ENCODE results near the gene ANKH.

DNA sequence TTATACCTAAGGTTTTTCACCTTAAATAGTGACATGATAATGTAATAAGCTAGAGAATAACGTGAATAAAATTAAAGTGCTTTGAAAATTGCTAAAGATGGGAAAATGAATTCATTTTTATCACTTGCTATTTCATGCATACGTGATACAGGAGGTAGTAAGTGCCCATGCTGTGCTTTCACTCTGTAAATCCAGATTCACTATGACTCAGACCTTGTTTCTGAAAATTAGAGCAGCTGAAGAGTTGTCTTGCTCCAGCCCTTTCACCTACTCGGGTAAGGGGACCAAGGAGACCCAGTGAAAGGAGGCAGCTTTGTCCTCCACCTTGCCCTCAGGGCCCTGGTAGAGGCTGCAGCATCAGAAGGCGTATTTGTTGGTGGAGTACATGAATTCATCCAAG, 87.9 kb downstream of the ANKH start:
- TF ChIP-seq, protein P1, sequence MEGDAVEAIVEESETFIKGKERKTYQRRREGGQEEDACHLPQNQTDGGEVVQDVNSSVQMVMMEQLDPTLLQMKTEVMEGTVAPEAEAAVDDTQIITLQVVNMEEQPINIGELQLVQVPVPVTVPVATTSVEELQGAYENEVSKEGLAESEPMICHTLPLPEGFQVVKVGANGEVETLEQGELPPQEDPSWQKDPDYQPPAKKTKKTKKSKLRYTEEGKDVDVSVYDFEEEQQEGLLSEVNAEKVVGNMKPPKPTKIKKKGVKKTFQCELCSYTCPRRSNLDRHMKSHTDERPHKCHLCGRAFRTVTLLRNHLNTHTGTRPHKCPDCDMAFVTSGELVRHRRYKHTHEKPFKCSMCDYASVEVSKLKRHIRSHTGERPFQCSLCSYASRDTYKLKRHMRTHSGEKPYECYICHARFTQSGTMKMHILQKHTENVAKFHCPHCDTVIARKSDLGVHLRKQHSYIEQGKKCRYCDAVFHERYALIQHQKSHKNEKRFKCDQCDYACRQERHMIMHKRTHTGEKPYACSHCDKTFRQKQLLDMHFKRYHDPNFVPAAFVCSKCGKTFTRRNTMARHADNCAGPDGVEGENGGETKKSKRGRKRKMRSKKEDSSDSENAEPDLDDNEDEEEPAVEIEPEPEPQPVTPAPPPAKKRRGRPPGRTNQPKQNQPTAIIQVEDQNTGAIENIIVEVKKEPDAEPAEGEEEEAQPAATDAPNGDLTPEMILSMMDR (IDR thresholded peaks at IDR 0.05): no peak
- no peak for TF ChIP-seq EZH2 (IDR thresholded peaks at IDR 0.05; ENCODE audit: borderline replicate concordance, insufficient read depth, low read depth, low read length, poor library complexity, severe bottlenecking)
